ENCODE measurements around the gene AUTS2. TPM values are rescaled to one million over a fixed set of nuclear protein-coding genes. Genes with fewer than 3 reads are reported as not detected.

Gene AUTS2
- total and polyA plus RNA-seq, 2 experiments from 2014 or later = 3.0 to 4.4 TPM

GRCh38 chr7:70763961-70764691 lies 1165.9 kb downstream of the AUTS2 start:
- no peak for TF ChIP-seq EZH2 (IDR thresholded peaks at IDR 0.05; ENCODE audit: insufficient read depth, poor library complexity, severe bottlenecking)
- no peak for TF ChIP-seq EZH2phosphoT487 (IDR thresholded peaks at IDR 0.05; ENCODE audit: insufficient read depth, low read depth)
- no peak overlapping the region for H3K9ac ChIP-seq
- in situ Hi-C loops (cut with MboI) = no loop called here
- H3K4me2 ChIP-seq (ENCODE audit: unreplicated experiment) = no peak overlapping the region
- no peak overlapping the region for H3K4me3 ChIP-seq
- no peaks in the 10 kb centered on the region for H3K4me1 ChIP-seq (ENCODE audit: insufficient read depth)
- H3K36me3 ChIP-seq (ENCODE audit: low read depth) = no peaks in the 10 kb centered on the region
- 88 to 89% methylated on average over 17 of the region's 17 CpGs for WGBS, 2 experiments (ENCODE audit: low coverage in 1 of 2, low lambda C conversion rate in 2 of 2, missing lambda C conversion rate in 2 of 2)
- no peaks in the 10 kb centered on the region for H4K20me1 ChIP-seq (ENCODE audit: insufficient read depth)
- no peak for DNase-seq
- peaks cover 12% of the 10 kb centered on the region; the same call in 1 of the 2 replicates for H3K79me2 ChIP-seq (ENCODE audit: insufficient read depth)
- H3K27ac ChIP-seq = no peak overlapping the region
- H2AFZ ChIP-seq = no peak overlapping the region
- H3K9me3 ChIP-seq (ENCODE audit: low read depth) = no peaks in the 10 kb centered on the region
- no peaks in the 10 kb centered on the region for H3K27me3 ChIP-seq (replicated peaks; ENCODE audit: insufficient read depth)
- no peaks in the 10 kb centered on the region for H3K9me2 ChIP-seq (ENCODE audit: insufficient read depth)
- H3F3A ChIP-seq (ENCODE audit: insufficient read depth) = no peaks in the 10 kb centered on the region

- in situ Hi-C loops (cut with MboI) = no loop called here
- DNase-seq = no peak
- no peaks in the 10 kb centered on the region for H3K9me3 ChIP-seq (ENCODE audit: low read depth)
- no peak overlapping the region for H3K27ac ChIP-seq
- no peaks in the 10 kb centered on the region for H3K36me3 ChIP-seq (ENCODE audit: low read depth)
- H2AFZ ChIP-seq = no peak overlapping the region
- H3K4me3 ChIP-seq = no peak overlapping the region
- peaks cover 6% of the 10 kb centered on the region; the same call in 1 of the 2 replicates for H3K79me2 ChIP-seq (ENCODE audit: insufficient read depth)
- H3F3A ChIP-seq (ENCODE audit: insufficient read depth) = no peaks in the 10 kb centered on the region
- WGBS, 2 experiments (ENCODE audit: low coverage in 1 of 2, low lambda C conversion rate in 2 of 2, missing lambda C conversion rate in 2 of 2) = 93 to 96% methylated on average over 9 to 15 of the region's 15 CpGs
- no peaks in the 10 kb centered on the region for H3K4me1 ChIP-seq (ENCODE audit: insufficient read depth)
- no peak overlapping the region for H3K4me2 ChIP-seq (ENCODE audit: unreplicated experiment)
- H4K20me1 ChIP-seq (ENCODE audit: insufficient read depth) = no peaks in the 10 kb centered on the region
- no peak for TF ChIP-seq EZH2 (IDR thresholded peaks at IDR 0.05; ENCODE audit: insufficient read depth, poor library complexity, severe bottlenecking)
- no peaks in the 10 kb centered on the region for H3K27me3 ChIP-seq (replicated peaks; ENCODE audit: insufficient read depth)
- H3K9me2 ChIP-seq (ENCODE audit: insufficient read depth) = no peaks in the 10 kb centered on the region
- H3K9ac ChIP-seq = no peak overlapping the region
Measured at GRCh38 chr7:70764701-70765208, 1166.5 kb downstream of the AUTS2 start.

- in situ Hi-C loops (cut with MboI) = no loop called here
- H4K20me1 ChIP-seq (ENCODE audit: insufficient read depth) = no peaks in the 10 kb centered on the region
- H3K4me2 ChIP-seq (ENCODE audit: unreplicated experiment) = no peak overlapping the region
- TF ChIP-seq EZH2phosphoT487 (IDR thresholded peaks at IDR 0.05; ENCODE audit: insufficient read depth, low read depth) (no peak), EZH2 (IDR thresholded peaks at IDR 0.05; ENCODE audit: insufficient read depth, poor library complexity, severe bottlenecking) (no peak)
- WGBS, 2 experiments (ENCODE audit: low coverage in 1 of 2, low lambda C conversion rate in 2 of 2, missing lambda C conversion rate in 2 of 2) = 84 to 86% methylated on average over 7 of the region's 7 CpGs
- no peaks in the 10 kb centered on the region for H3K9me2 ChIP-seq (ENCODE audit: insufficient read depth)
- H2AFZ ChIP-seq = no peak overlapping the region
- H3K9me3 ChIP-seq (ENCODE audit: low read depth) = no peaks in the 10 kb centered on the region
- H3K27ac ChIP-seq = no peak overlapping the region
- no peak overlapping the region for H3K9ac ChIP-seq
- H3K27me3 ChIP-seq (replicated peaks; ENCODE audit: insufficient read depth) = no peaks in the 10 kb centered on the region
- no peaks in the 10 kb centered on the region for H3F3A ChIP-seq (ENCODE audit: insufficient read depth)
- H3K36me3 ChIP-seq (ENCODE audit: low read depth) = no peaks in the 10 kb centered on the region
- H3K4me1 ChIP-seq (ENCODE audit: insufficient read depth) = no peaks in the 10 kb centered on the region
- DNase-seq = no peak
- no peak overlapping the region for H3K4me3 ChIP-seq
- peaks cover 6% of the 10 kb centered on the region; the same call in 1 of the 2 replicates for H3K79me2 ChIP-seq (ENCODE audit: insufficient read depth)
Measured at GRCh38 chr7:70765651-70766050, 1167.4 kb downstream of the AUTS2 start.

GRCh38 chr7:70766109-70766508 lies 1167.8 kb downstream of the AUTS2 start:
- Histone ChIP-seq H3K4me3 (no peak overlapping the region), H3K27ac (no peak overlapping the region), H3K4me2 (ENCODE audit: unreplicated experiment) (no peak overlapping the region), H3K9ac (no peak overlapping the region), H3K79me2 (ENCODE audit: insufficient read depth) (0 out of 2 replicates have a peak, but pooled peaks cover 6% of the 10 kb centered on the region), H2AFZ (no peak overlapping the region), H3K27me3 (replicated peaks; ENCODE audit: insufficient read depth) (no peaks in the 10 kb centered on the region), H3F3A (ENCODE audit: insufficient read depth) (no peaks in the 10 kb centered on the region), H3K4me1 (ENCODE audit: insufficient read depth) (no peaks in the 10 kb centered on the region), H3K36me3 (ENCODE audit: low read depth) (no peaks in the 10 kb centered on the region), H4K20me1 (ENCODE audit: insufficient read depth) (no peaks in the 10 kb centered on the region), H3K9me2 (ENCODE audit: insufficient read depth) (no peaks in the 10 kb centered on the region), H3K9me3 (ENCODE audit: low read depth) (no peaks in the 10 kb centered on the region)
- WGBS, 2 experiments (ENCODE audit: low coverage in 1 of 2, low lambda C conversion rate in 2 of 2, missing lambda C conversion rate in 2 of 2) = 98 to 100% methylated on average over 21 of the region's 21 CpGs
- TF ChIP-seq EZH2phosphoT487 (IDR thresholded peaks at IDR 0.05; ENCODE audit: insufficient read depth, low read depth) = no peak
- no peak for TF ChIP-seq EZH2 (IDR thresholded peaks at IDR 0.05; ENCODE audit: insufficient read depth, poor library complexity, severe bottlenecking)
- DNase-seq = no peak
- in situ Hi-C loops (cut with MboI) = no loop called here

All from GM23248 (cell line).